Hepatocyte (in vitro differentiated cells): ENCODE data around the gene TPCN2. TPM values are rescaled to one million over a fixed set of nuclear protein-coding genes. Genes with fewer than 3 reads are reported as not detected.

Source experiments
- DNase-seq: peaks from one replicate; pipeline ENCODE4 v3.0.0-alpha.2; 2016; ENCODE audit warnings: low spot score
- H2AFZ ChIP-seq: fragments of 200-600 bp; sonication (generic); 2 replicates; pipeline ENCODE4 v1.6.0; 2016; ENCODE audit warnings: antibody characterized with exemption, mild to moderate bottlenecking
- H3K27ac ChIP-seq: fragments of 200-600 bp; sonication (generic); 2 replicates; pipeline ENCODE4 v1.5.1; 2016; ENCODE audit warnings: mild to moderate bottlenecking
- H3K27me3 ChIP-seq: fragments of 200-600 bp; sonication (generic); 2 replicates; pipeline ENCODE4 v1.6.1; 2016
- H3K36me3 ChIP-seq: fragments of 200-600 bp; sonication (generic); replicated peaks from 2 replicates; pipeline ENCODE4 v1.5.1; 2016; ENCODE audit warnings: low read depth; ENCODE audit not compliant: insufficient read depth
- H3K4me1 ChIP-seq: fragments of 200-600 bp; sonication (generic); 2 replicates; pipeline ENCODE4 v1.5.1; 2016; ENCODE audit warnings: mild to moderate bottlenecking, moderate library complexity; ENCODE audit not compliant: insufficient read depth
- H3K4me2 ChIP-seq: fragments of 200-600 bp; sonication (generic); 2 replicates; pipeline ENCODE4 v1.6.0; 2016
- H3K4me3 ChIP-seq: fragments of 200-600 bp; sonication (generic); 2 replicates; pipeline ENCODE4 v1.5.1; 2016; ENCODE audit warnings: mild to moderate bottlenecking
- H3K79me2 ChIP-seq: fragments of 200-600 bp; sonication (generic); 2 replicates; pipeline ENCODE4 v1.6.0; 2017; ENCODE audit warnings: mild to moderate bottlenecking
- H3K9me2 ChIP-seq: fragments of 200-600 bp; sonication (generic); replicated peaks from 2 replicates; pipeline ENCODE4 v1.6.0; 2017; ENCODE audit warnings: mild to moderate bottlenecking; ENCODE audit not compliant: insufficient read depth
- H3K9me3 ChIP-seq: fragments of 200-600 bp; sonication (generic); 2 replicates; pipeline ENCODE4 v1.5.1; 2016; ENCODE audit warnings: low read depth, mild to moderate bottlenecking
- H4K20me1 ChIP-seq: fragments of 200-600 bp; sonication (generic); 2 replicates; pipeline ENCODE4 v1.6.0; 2016; ENCODE audit warnings: mild to moderate bottlenecking; ENCODE audit not compliant: insufficient read depth, poor library complexity, severe bottlenecking
- EZH2 ChIP-seq: fragments of 200-600 bp; sonication (generic); IDR thresholded peaks from 2 replicates; pipeline ENCODE4 v1.6.1; 2016; ENCODE audit warnings: antibody characterized with exemption, mild to moderate bottlenecking, borderline replicate concordance
- EZH2phosphoT487 ChIP-seq: fragments of 200-600 bp; sonication (generic); IDR thresholded peaks from one replicate; pipeline ENCODE4 v1.6.1; 2018; ENCODE audit warnings: antibody characterized with exemption, mild to moderate bottlenecking, low read depth, moderate library complexity; ENCODE audit not compliant: unreplicated experiment, severe bottlenecking
- WGBS: methylation state at CpG from one replicate; pipeline ENCODE4 v1.1.6; 2016; ENCODE audit warnings: low lambda C conversion rate; ENCODE audit errors: missing lambda C conversion rate; 5-methylcytosine and 5-hydroxymethylcytosine counted together
- polyA plus RNA-seq: library from polyadenylated mRNA; unstranded; fragments of >200 nt; fragmentation: Nextera tagmentation; extraction: Ambion mirVana; gene quantifications from 2 replicates; pipeline ENCODE4 v1.2.1, GENCODE V29; 2016
- total RNA-seq: library from RNA; depleted of rRNA; stranded (reverse); fragments of >200 nt; gene quantifications from 2 replicates; pipeline ENCODE4 v1.2.3, GENCODE V29; 2014
- TF ChIP-seq, protein P1 (sequence below): fragments of 200-600 bp; sonication (generic); IDR thresholded peaks from 2 replicates; pipeline ENCODE4 v1.5.1; 2016; ENCODE audit warnings: antibody characterized with exemption, mild to moderate bottlenecking; ENCODE audit not compliant: poor library complexity

Gene TPCN2
- total and polyA plus RNA-seq, 2 experiments from 2014 or later: 16.6 to 21.3 TPM

GRCh38 chr11:69033431-69033830 lies 15.3 kb upstream of the TPCN2 start:
- Histone ChIP-seq H2AFZ (no peak overlapping the region), H3K4me1 (no peaks in the 10 kb centered on the region), H3K36me3 (no peaks in the 10 kb centered on the region), H3K9me2 (no peaks in the 10 kb centered on the region), H3K4me3 (no peak overlapping the region), H3K9me3 (no peaks in the 10 kb centered on the region), H4K20me1 (no peaks in the 10 kb centered on the region), H3K79me2 (no peaks in the 10 kb centered on the region), H3K27me3 (no peaks in the 10 kb centered on the region), H3K27ac (no peak overlapping the region), H3K4me2 (no peak overlapping the region)
- TF ChIP-seq, protein P1, sequence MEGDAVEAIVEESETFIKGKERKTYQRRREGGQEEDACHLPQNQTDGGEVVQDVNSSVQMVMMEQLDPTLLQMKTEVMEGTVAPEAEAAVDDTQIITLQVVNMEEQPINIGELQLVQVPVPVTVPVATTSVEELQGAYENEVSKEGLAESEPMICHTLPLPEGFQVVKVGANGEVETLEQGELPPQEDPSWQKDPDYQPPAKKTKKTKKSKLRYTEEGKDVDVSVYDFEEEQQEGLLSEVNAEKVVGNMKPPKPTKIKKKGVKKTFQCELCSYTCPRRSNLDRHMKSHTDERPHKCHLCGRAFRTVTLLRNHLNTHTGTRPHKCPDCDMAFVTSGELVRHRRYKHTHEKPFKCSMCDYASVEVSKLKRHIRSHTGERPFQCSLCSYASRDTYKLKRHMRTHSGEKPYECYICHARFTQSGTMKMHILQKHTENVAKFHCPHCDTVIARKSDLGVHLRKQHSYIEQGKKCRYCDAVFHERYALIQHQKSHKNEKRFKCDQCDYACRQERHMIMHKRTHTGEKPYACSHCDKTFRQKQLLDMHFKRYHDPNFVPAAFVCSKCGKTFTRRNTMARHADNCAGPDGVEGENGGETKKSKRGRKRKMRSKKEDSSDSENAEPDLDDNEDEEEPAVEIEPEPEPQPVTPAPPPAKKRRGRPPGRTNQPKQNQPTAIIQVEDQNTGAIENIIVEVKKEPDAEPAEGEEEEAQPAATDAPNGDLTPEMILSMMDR: no peak
- no peak for TF ChIP-seq EZH2
- 94% methylated on average over 7 of the region's 11 CpGs for WGBS
- DNase-seq: no peak

- 92% methylated on average over 20 of the region's 22 CpGs for WGBS
- no peak overlapping the region for H3K4me3 ChIP-seq
- H3K9me3 ChIP-seq: no peaks in the 10 kb centered on the region
- H3K9me2 ChIP-seq: no peaks in the 10 kb centered on the region
- DNase-seq: no peak
- no peak overlapping the region for H3K27ac ChIP-seq
- no peaks in the 10 kb centered on the region for H3K79me2 ChIP-seq
- H2AFZ ChIP-seq: no peak overlapping the region
- H3K27me3 ChIP-seq: no peaks in the 10 kb centered on the region
- no peaks in the 10 kb centered on the region for H4K20me1 ChIP-seq
- no peaks in the 10 kb centered on the region for H3K4me1 ChIP-seq
- no peaks in the 10 kb centered on the region for H3K36me3 ChIP-seq
- TF ChIP-seq, protein P1: no peak
- TF ChIP-seq EZH2phosphoT487 (no peak), EZH2 (no peak)
- no peak overlapping the region for H3K4me2 ChIP-seq
Measured at GRCh38 chr11:69034123-69034867, 14.4 kb upstream of the TPCN2 start.

- H4K20me1 ChIP-seq: no peaks in the 10 kb centered on the region
- H3K79me2 ChIP-seq: no peaks in the 10 kb centered on the region
- TF ChIP-seq EZH2phosphoT487 (no peak), EZH2 (no peak)
- TF ChIP-seq, protein P1: no peak
- no peak for DNase-seq
- H3K9me2 ChIP-seq: no peaks in the 10 kb centered on the region
- no peak overlapping the region for H2AFZ ChIP-seq
- no peak overlapping the region for H3K27ac ChIP-seq
- no peaks in the 10 kb centered on the region for H3K9me3 ChIP-seq
- WGBS: 83% methylated on average over 14 of the region's 21 CpGs
- H3K4me2 ChIP-seq: no peak overlapping the region
- no peaks in the 10 kb centered on the region for H3K4me1 ChIP-seq
- H3K4me3 ChIP-seq: no peak overlapping the region
- no peaks in the 10 kb centered on the region for H3K36me3 ChIP-seq
- no peaks in the 10 kb centered on the region for H3K27me3 ChIP-seq
Measured at GRCh38 chr11:69035150-69035945, 13.4 kb upstream of the TPCN2 start.
